Breast epithelium (tissue), 4 donors: ENCODE data around the gene PHACTR3. TPM values are rescaled to one million over a fixed set of nuclear protein-coding genes. Genes with fewer than 3 reads are reported as not detected.

ENCODE experiments used
- DNase-seq, 2 donors: peaks; one replicate each; pipeline ENCODE4 v3.0.0-alpha.2; 2019; ENCODE audit warnings: low spot score in 2 of 2
- H3K27ac ChIP-seq, 2 donors: fragments of 200-600 bp; sonication (generic) in 1 of 2; one replicate each; pipeline ENCODE4 v1.5.1; 2016 to 2019; ENCODE audit warnings: mild to moderate bottlenecking in 1 of 2
- H3K27me3 ChIP-seq, 2 donors: fragments of 200-600 bp; sonication (generic) in 1 of 2; one replicate each; pipeline versions ENCODE4 v1.5.1 to v1.6.0; 2017 to 2019; ENCODE audit warnings: control low read depth in 1 of 2, mild to moderate bottlenecking in 1 of 2
- H3K36me3 ChIP-seq: fragments of 200-600 bp; one replicate; pipeline ENCODE4 v1.5.1; 2019
- H3K4me1 ChIP-seq, 2 donors: fragments of 200-600 bp; sonication (generic); one replicate each; pipeline ENCODE4 v1.5.1; 2016 to 2019; ENCODE audit warnings: control low read depth in 1 of 2
- H3K4me3 ChIP-seq, 3 donors: fragments of 200-600 bp; sonication (generic); 1 replicate in 2 of 3; 2 replicates in 1 of 3; pipeline ENCODE4 v1.5.1; 2016 to 2019; ENCODE audit warnings: mild to moderate bottlenecking in 3 of 3, moderate library complexity in 2 of 3
- H3K9me3 ChIP-seq, 2 donors: fragments of 200-600 bp; sonication (generic) in 1 of 2; one replicate each; pipeline ENCODE4 v1.5.1; 2016 to 2019; ENCODE audit warnings: control low read depth in 1 of 2
- CTCF ChIP-seq, 3 donors: fragments of 450-650 bp; IDR thresholded peaks; one replicate each; pipeline ENCODE4 v1.5.1; 2016 to 2017; ENCODE audit warnings: antibody characterized with exemption in 3 of 3, mild to moderate bottlenecking in 3 of 3, moderate library complexity in 3 of 3
- POLR2A ChIP-seq: fragments of 450-650 bp; IDR thresholded peaks from one replicate; pipeline ENCODE4 v1.6.1; 2016; ENCODE audit warnings: antibody characterized with exemption, mild to moderate bottlenecking, moderate library complexity
- POLR2AphosphoS5 ChIP-seq, 3 donors: sonication (generic); formaldehyde crosslinking; IDR thresholded peaks; one replicate each; pipeline ENCODE4 v1.6.1; 2017; ENCODE audit warnings: antibody characterized with exemption in 3 of 3
- intact Hi-C: fragments of 100-400 bp; cut with DNase I; formaldehyde crosslinking; loops from one replicate; pipeline ENCODE4 v1.15.1; 2023; ENCODE audit warnings: low total_unique reads
- total RNA-seq, 3 donors: library from RNA; depleted of rRNA; stranded (reverse); fragments of >200 nt; gene quantifications; one replicate each; pipeline ENCODE4 v1.1.0, GENCODE V29; 2016

PHACTR3 gene
- total RNA-seq, 3 donors from 2014 or later: 0.16 to 0.33 (median 0.29) TPM

DNA sequence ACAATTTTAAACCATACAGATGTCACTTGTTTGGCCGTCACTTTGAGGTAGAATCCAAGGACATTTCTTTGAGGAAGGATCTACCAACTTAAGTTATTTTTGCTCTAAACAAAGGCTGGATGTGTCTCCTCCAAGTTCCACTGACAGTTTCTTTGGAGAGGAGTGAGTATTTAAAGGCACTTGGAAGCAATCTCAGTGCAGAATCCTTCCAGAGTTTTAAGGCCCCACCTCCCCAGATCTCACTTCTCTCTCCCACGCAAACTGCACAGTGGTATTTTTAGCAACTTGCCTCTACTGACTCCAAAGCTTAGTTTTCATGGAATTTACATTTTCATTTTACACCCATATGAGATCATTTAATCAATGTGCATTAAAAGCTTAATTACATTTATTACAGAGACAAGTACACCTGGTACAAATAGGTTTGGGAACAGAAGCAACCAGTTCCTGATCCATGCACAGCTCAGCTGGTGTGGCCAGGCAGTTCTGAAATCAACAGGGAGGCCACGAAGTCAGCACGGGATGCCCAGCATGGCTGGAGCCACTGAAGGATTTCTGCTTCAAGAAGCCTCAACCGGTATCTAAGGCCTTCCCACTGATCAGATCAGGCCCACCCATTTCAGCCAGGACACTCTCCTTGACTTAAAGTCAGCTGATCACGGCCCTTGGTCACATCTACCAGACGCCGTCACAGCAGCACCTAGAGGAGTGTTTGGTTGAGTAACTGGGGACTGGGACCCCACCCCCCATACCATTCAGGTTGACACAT lies 219.3 kb downstream of the PHACTR3 start:
- H3K36me3 ChIP-seq: no peaks in the 10 kb centered on the region
- H3K27me3 ChIP-seq: peaks cover 0 to 23% of the 10 kb centered on the region in 2 donors
- TF ChIP-seq POLR2A: no peak
- no peak for TF ChIP-seq POLR2AphosphoS5 (IDR thresholded peaks at IDR 0.05)
- TF ChIP-seq CTCF (IDR thresholded peaks at IDR 0.05): no peak
- no peak for DNase-seq
- H3K9me3 ChIP-seq: no peaks in the 10 kb centered on the region
- H3K4me3 ChIP-seq: no peak overlapping the region
- H3K27ac ChIP-seq: no peak overlapping the region
- intact Hi-C loops: no loop called here
- no peaks in the 10 kb centered on the region for H3K4me1 ChIP-seq

DNA sequence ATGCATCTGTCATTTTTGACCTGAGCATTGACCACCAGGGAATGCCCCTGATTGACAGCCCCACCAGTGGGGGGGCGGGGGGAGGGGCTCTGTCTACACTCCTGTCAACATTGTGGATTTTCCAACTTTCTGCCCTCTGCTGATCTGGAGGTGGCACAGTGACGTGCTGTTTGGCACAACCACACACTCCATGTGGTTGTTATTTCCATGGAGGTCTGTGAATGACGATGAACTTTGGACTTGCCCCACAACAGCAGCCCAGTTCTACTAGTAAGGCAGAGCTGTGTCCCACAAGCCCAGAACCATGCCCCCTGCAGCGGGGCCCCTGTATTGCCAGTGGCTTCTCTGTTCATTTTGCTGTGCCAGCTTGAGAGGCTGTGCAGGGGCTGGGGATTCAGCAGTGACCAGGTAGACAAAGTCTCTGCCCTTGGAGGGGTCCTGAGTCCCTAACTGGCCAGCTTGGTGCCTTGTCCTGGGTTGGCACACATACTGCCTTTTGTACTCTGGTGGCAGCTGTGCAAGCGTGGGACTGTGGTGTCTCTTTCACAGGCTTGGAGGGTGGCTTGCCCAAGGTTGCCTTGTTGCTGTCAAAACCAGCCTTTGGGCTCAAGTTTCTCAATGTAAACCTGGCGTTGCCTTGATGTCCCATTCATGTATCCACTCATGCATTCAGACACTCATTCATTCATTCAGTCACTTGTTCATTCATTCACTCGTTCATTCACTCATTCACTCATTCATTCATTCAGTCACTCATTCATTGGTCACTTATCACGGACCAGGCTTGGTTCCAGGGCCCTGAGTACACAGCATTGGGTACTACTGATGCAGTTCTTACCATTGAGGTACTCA lies 220.6 kb downstream of the PHACTR3 start:
- peak in 1 of 2 donors; percentile 35 for DNase-seq
- Histone ChIP-seq H3K27me3 (peaks cover 0 to 23% of the 10 kb centered on the region in 2 donors), H3K9me3 (no peaks in the 10 kb centered on the region), H3K4me3 (no peak overlapping the region), H3K27ac (no peak overlapping the region), H3K4me1 (no peaks in the 10 kb centered on the region), H3K36me3 (no peaks in the 10 kb centered on the region)
- no peak for TF ChIP-seq POLR2AphosphoS5 (IDR thresholded peaks at IDR 0.05)
- TF ChIP-seq CTCF (IDR thresholded peaks at IDR 0.05): no peak
- TF ChIP-seq POLR2A: no peak
- intact Hi-C loops: no loop called here

DNA sequence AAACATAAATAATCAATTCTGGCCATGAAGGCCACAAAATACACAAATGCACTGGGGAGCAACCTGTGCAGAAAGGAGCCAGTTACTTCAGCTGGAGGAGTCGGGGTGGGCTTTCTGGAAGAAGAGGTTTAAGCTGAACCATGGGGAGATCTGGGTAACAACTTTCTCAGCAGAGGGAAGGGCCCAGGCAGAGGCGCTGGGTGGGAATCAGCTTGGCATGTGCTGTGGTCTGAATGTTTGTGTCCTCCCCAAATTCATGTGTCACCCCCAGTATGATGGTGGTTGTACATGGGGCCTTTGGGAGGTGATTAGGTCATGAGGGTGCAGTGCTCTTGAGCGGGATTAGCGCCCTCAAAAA lies 221.2 kb downstream of the PHACTR3 start:
- TF ChIP-seq CTCF (IDR thresholded peaks at IDR 0.05): no peak
- no peak for TF ChIP-seq POLR2A
- no peak for TF ChIP-seq POLR2AphosphoS5 (IDR thresholded peaks at IDR 0.05)
- peaks cover 0 to 18% of the 10 kb centered on the region in 2 donors for H3K27me3 ChIP-seq
- no peaks in the 10 kb centered on the region for H3K4me1 ChIP-seq
- no peak overlapping the region for H3K27ac ChIP-seq
- intact Hi-C loops: no loop called here
- no peaks in the 10 kb centered on the region for H3K36me3 ChIP-seq
- peak in 1 of 2 donors; percentile 37 for DNase-seq
- no peaks in the 10 kb centered on the region for H3K9me3 ChIP-seq
- no peak overlapping the region for H3K4me3 ChIP-seq

- DNase-seq: peak in 1 of 2 donors; percentile 43
- intact Hi-C loops: no loop called here
- TF ChIP-seq POLR2AphosphoS5 (IDR thresholded peaks at IDR 0.05) (no peak), CTCF (IDR thresholded peaks at IDR 0.05) (no peak), POLR2A (no peak)
- H3K4me1 ChIP-seq: no peaks in the 10 kb centered on the region
- no peak overlapping the region for H3K4me3 ChIP-seq
- no peak overlapping the region for H3K27ac ChIP-seq
- peaks cover 0 to 18% of the 10 kb centered on the region in 2 donors for H3K27me3 ChIP-seq
- H3K9me3 ChIP-seq: no peaks in the 10 kb centered on the region
- H3K36me3 ChIP-seq: no peaks in the 10 kb centered on the region
These were observed 221.8 kb downstream of the PHACTR3 start for GRCh38 chr20:59825944-59826759.
